HCT116 (cell line): ENCODE measurements around the gene GDF10.

Experiments
- ATF3 ChIP-seq: IDR thresholded peaks from 2 replicates; pipeline ENCODE4 v1.6.1; 2012
- CBX3 ChIP-seq: IDR thresholded peaks from 2 replicates; pipeline ENCODE4 v1.6.1; 2012; ENCODE audit warnings: low read depth
- CTCF ChIP-seq, 3 experiments: fragments of 200-600 bp in 1 of 3; sonication (generic) in 1 of 3; IDR thresholded peaks in 2 of 3; conservative IDR thresholded peaks in 1 of 3; 2 replicates each; pipeline ENCODE4 v1.5.1; 2012 to 2017; ENCODE audit warnings: low read depth in 2 of 3, low read length in 2 of 3, antibody characterized with exemption in 1 of 3, borderline replicate concordance in 1 of 3, control low read depth in 1 of 3, mild to moderate bottlenecking in 1 of 3, mixed read lengths in 1 of 3, mixed run types in 1 of 3, moderate library complexity in 1 of 3; ENCODE audit not compliant: insufficient read depth in 1 of 3
- EZH2 ChIP-seq: fragments of 200-600 bp; sonication (generic); IDR thresholded peaks from 2 replicates; pipeline ENCODE4 v1.6.1; 2017; ENCODE audit warnings: antibody characterized with exemption, mixed run types
- MAX ChIP-seq: IDR thresholded peaks from 2 replicates; pipeline ENCODE4 v1.6.1; 2012
- POLR2A ChIP-seq: IDR thresholded peaks from 2 replicates; pipeline ENCODE4 v1.7.0; 2011; ENCODE audit warnings: borderline replicate concordance; ENCODE audit not compliant: insufficient read depth, insufficient read length; ENCODE audit errors: extremely low read depth
- POLR2AphosphoS5 ChIP-seq: IDR thresholded peaks from 2 replicates; pipeline ENCODE4 v1.6.1; 2011; ENCODE audit warnings: mild to moderate bottlenecking, low read depth, low read length, moderate library complexity
- SIN3A ChIP-seq: IDR thresholded peaks from 2 replicates; pipeline ENCODE4 v1.6.1; 2012; ENCODE audit warnings: low read depth
- SP1 ChIP-seq: IDR thresholded peaks from 2 replicates; pipeline ENCODE4 v1.6.1; 2012; ENCODE audit warnings: low read depth
- ZNF274 ChIP-seq: fragments of 200-500 bp; sonication (Bioruptor generic); IDR thresholded peaks from 2 replicates; pipeline ENCODE4 v1.6.1; 2014; ENCODE audit warnings: mild to moderate bottlenecking, low read depth, low read length, inconsistent platforms

- no peak for TF ChIP-seq MAX
- no peak for TF ChIP-seq POLR2AphosphoS5
- TF ChIP-seq ZNF274 = no peak
- no peak for TF ChIP-seq CBX3
- TF ChIP-seq SIN3A = no peak
- no peak for TF ChIP-seq CTCF (IDR thresholded peaks at IDR 0.05 in 2 of 3, conservative IDR thresholded peaks at IDR 0.05 in 1 of 3; ENCODE audit: borderline replicate concordance in 1 of 3, insufficient read depth in 1 of 3, low read depth in 2 of 3, low read length in 2 of 3)
- no peak for TF ChIP-seq EZH2
- TF ChIP-seq POLR2A = no peak
- no peak for TF ChIP-seq ATF3
- TF ChIP-seq SP1 = no peak
Measured at GRCh38 chr10:47333532-47333931, 33.5 kb downstream of the GDF10 start.
